GM19438 (cell line): Measurements from ENCODE around the gene MRTFB.
A peak's percentile ranks its signal among the peaks of the same experiment; 100 is the strongest.

Experiments
- ATAC-seq: cut with Tn5 transposase; IDR thresholded peaks from one replicate; pipeline ENCODE4 v1.9.1; 2021; ENCODE audit warnings: low read depth; ENCODE audit not compliant: unreplicated experiment

Gene MRTFB

DNA sequence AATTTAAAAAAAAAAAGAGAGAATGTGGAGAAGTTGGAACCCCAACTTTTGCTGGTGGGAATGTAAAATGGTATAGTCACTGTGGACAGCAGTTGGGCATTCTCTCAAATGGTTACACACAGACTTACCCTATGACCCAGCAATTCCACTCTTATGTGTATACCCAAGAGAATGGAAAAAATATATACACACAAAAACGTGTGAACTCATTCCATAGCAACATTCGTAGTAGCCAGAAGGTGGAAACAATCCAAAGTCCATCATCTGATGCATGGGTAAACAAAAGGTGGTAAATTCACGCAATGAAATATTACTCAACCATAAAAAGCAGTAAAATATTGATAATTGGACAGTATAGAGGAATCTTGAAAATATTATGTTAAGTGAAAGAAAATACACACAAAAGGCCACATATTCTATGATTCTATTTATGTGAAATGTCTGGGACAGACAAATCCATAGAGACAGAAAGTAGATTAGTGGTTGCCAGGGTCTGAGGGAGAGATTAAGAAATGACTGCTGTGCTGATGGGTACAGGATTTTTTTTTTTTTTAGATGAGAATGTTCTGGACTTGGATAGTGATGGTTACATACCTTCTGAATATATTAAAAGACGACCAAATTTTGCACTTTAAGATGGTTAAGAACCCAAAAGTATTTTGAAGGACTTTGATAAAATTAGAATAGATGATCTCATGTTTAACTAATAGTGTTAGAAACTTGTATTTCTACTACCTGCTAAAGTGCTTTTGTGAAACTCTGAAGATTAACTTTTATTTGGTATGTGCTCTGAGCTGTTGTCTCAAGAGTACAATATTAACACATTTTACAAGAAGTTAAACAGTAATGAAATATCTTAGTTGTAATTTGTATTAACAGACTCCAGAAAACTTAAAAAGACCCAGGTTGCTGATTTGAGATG lies 60.9 kb downstream of the MRTFB start:
- peak; percentile 29 for ATAC-seq

DNA sequence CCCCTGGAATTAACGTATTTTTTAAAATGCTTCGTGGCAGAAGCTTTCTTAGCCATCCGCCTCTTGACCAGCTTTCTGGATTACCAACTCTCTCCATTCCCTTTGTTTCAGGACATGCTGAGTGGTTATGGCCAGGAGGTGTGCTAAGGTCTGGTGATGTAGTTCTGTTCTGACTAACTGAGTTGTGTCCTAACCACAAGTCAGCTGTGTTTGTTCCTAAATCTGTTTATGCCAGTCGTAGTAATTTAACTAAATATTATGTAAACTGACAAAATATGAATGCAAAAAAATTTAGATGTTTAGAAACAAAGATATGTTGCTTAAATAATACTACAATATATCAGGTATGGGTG lies 61.6 kb downstream of the MRTFB start:
- ATAC-seq, result peak; percentile 89

- ATAC-seq, result no peak
These were observed 62.8 kb downstream of the MRTFB start for GRCh38 chr16:14133907-14134306.

DNA sequence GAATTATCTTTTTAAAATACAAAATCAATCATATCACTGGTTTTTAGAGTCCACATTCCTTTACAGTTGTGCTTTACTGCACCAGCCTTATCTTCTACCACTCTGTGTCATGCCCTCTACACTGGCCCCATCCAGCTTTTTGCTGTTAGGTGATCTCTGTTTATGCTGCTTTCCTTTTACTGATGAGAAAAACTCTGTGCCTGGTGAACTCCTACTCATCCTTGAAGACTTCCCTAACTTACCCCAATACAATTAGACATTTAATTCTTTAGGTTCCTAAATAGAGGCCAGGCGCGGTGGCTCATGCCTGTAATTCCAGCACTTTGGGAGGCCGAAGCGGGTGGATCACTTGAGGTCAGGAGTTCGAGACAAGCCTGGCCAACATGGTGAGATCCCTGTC lies 64.6 kb downstream of the MRTFB start:
- no peak for ATAC-seq

DNA sequence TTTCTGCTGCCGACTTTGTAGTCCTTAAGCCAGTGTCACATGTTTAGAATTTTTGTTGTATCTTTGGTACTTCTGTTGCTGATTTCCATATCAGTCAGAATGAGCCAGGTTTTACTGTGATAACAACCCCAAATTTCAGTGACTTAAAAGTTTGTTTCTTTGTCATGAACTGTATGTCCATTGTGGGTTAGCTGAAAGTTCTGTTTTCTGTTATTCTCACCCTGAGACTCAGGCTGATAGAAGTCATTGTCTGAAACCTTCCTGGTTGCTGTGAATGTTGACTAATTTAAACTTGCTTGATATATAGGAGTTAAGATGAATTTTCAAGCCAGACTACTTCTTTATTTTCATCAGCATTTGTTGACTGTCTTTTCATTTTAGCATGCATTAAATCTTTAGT lies 68.8 kb downstream of the MRTFB start:
- ATAC-seq, result no peak

- ATAC-seq, result no peak
These were observed 69.8 kb downstream of the MRTFB start for GRCh38 chr16:14140923-14141322.

GRCh38 chr16:14146445-14146844 lies 75.3 kb downstream of the MRTFB start:
- no peak for ATAC-seq

DNA sequence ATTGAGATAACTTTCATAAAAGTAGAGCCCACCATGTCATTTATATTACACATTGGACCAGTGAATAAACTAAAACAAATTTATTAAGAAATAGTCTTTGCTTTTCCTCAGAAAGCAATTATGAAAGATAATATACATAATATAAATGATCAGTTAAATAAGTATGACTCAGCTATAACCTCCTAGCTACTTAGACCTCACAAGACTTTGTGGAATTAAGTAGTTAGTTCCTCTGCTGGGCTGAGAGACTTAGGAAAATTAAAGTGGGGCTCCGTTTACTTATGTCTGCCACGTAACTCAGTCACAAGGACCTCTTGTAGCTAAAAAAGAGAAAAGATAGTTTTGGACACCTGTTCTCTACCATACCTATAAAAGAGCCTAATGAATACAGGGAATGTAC lies 76.9 kb downstream of the MRTFB start:
- ATAC-seq, result no peak

- no peak for ATAC-seq
These were observed 77.5 kb downstream of the MRTFB start for GRCh38 chr16:14148569-14148968.

DNA sequence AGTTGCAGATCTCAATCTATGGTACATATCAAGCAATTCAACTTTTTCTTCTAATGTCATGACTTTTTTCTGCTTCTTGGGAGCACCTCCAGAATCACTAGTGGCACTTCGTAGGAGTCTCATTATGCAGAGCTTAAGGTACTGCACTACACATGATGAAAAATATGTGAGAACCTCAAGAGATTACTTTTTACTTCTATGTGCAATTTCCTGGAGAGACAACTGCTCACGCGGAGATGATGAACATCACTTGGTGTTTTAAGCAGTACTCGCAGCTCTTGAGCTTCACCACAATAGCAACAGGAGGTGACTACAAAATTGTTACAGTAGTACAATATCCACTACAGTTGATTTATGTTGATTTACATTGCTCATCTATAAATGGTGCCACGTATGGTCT lies 79.7 kb downstream of the MRTFB start:
- ATAC-seq, result no peak

- no peak for ATAC-seq
These were observed 80.3 kb downstream of the MRTFB start for GRCh38 chr16:14151256-14152030.

GRCh38 chr16:14155572-14156190 lies 84.6 kb downstream of the MRTFB start:
- ATAC-seq, result no peak

DNA sequence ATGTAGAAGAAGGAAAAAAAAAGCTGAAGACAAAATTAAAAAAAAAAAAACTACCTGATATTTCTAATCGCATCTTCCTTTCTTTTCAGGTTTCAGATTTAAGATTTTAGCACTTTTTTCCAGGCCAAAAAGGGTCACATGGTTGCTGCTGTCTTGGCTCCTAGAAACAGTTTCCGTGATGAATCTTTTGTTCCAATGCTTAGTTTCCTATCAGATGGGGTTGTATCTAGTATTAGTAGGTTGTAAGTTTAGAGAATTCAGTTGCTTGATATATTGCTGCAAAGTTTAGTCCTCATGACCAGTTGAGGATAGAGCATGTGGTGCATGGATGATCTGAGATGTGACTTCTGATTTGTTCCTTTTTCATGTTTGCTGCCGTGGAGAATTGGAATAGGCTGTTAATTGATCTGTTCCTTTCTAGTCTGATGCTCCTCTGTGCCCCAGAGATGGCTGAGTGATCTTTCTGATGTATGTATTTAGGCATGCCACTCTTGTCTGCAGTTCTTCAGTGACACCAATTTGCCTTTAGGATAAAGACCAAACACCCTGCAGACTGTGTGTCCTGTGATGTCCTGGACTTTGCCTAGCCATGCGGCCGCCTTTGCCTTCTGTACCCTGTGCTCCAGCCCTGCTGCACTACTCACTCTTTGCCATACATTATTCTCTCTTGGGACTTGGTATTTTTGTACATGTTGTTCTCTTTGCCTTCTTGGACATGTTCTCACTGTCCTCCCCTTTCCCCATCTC lies 94.0 kb downstream of the MRTFB start:
- no peak for ATAC-seq

DNA sequence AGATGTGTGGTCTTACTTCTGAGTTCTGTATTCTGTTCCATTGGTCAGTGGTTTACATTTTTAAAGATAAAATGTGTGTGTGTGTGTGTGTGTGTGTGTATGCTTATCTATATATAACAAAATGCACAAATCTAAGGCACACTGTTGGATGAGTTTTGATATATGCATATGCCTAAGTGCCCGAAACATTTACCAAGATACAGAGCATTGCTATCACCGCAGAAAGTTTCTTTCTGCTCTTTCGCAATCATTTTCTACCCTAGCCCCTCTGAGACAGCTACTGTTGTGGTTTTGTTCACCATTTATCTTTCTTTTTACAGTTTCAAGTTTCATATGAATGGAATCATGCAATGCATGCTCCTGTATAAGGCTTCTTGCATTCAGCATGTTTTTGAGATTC lies 97.0 kb downstream of the MRTFB start:
- no peak for ATAC-seq

GRCh38 chr16:14172200-14172809 lies 101.2 kb downstream of the MRTFB start:
- ATAC-seq, result no peak

GRCh38 chr16:14175086-14175485 lies 104.0 kb downstream of the MRTFB start:
- no peak for ATAC-seq

- no peak for ATAC-seq
These were observed 106.6 kb downstream of the MRTFB start for GRCh38 chr16:14177704-14178103.

DNA sequence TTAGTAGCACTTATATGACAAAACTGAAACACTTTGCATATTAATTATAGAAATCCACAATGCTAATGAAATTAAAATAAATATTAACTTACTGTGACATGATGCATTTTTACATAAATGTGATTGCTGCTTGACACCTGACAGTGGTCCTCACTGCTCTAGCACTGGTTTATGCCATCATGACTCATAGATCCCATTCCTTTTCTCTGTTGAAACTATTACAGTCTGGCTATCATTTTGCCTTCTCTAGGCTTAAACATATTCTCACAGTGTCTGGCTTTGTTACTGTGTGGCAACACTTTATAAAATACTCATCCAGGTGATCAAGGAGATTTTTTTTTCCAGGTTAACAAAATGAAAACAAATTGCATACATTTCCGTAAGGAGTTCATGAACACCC lies 108.0 kb downstream of the MRTFB start:
- no peak for ATAC-seq

DNA sequence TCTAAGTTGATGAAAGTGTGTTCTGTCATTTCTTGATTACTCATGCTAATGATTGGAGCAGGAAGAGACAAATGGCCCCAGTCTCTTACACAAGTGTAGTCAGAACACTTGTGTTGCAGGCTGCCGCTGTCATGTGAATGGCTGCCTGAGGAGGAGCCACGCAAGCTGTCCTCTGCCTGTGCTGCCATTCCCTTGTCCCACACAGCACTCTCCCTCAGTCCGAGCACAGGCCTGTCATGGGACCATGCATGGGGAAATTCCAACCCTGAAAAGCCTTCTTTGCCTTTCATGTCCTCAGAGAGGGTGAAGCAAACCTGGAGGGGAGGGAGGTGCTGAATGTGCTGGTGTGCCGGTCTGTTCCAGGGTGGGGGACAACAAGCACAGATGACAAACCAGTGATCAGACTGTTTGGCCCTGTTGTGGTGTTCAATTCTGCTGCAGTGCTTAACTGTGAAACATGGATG lies 109.4 kb downstream of the MRTFB start:
- ATAC-seq, result no peak

DNA sequence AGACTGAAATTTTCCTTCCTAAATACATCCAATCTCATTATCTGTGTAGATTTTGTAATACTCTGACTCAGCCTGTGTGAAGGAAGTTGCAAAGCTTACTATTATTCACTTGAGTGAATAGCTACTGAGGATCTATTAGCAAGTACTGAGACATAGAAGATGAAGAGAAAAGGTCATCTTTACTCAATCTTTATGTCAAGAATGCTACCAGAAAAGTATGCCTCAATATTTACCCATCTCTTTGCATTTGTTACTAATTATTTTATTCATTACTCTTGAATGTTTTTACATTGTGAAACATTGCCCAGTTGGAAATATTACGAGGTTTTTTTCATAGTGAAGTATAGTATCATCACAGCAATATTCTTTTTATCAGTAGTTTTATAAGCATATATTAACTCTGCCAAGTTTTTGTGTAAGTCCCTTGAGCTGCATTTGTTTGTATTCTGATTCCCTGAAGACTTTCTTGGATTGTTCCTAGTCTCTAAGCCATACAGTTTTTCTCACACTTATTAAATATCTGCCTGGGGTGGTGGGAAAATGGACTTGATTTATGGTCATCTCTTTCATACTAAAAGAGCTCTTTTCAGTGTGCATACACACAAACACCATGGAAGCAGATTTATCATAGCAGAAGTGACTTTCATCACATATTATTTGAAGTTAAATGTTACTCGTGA lies 110.4 kb downstream of the MRTFB start:
- ATAC-seq, result no peak
